NCI-H345 (cell line): ENCODE measurements around the gene CCNYL1.
A peak's percentile ranks its signal among the peaks of the same experiment; 100 is the strongest.

Source experiments
- DNase-seq: peaks from one replicate; lab custom pipeline; 2025; lab: John Stamatoyannopoulos, UW

The CCNYL1 gene

GRCh38 chr2:207791579-207792243 is 80.3 kb downstream of the CCNYL1 start:
- no peak for DNase-seq

DNA sequence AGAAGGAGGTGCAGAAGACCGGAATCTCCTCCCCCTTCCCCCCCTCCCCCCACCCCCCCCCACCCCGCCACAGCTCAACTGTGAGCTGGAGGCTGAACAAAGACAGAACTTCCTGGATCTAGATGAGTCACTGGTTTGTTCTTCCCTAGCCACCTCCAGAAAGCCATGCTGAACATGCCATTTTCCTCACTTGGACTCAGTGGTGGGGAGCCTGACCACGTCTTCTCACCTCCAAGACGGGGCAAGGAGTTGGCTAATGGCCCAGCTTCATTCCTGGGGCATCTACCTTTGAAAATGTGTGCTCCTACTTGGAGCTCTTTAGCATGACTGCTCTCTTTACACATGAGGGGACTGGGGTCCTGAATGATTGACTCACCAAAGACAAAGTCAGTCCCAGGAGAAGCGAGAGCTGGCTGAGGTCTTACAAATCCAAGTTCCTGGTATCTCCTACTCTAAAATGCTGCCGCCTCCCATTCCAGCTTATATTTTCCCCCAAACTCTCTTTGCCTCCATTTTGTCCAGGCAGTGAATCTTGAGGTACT is 80.9 kb downstream of the CCNYL1 start:
- no peak for DNase-seq

DNA sequence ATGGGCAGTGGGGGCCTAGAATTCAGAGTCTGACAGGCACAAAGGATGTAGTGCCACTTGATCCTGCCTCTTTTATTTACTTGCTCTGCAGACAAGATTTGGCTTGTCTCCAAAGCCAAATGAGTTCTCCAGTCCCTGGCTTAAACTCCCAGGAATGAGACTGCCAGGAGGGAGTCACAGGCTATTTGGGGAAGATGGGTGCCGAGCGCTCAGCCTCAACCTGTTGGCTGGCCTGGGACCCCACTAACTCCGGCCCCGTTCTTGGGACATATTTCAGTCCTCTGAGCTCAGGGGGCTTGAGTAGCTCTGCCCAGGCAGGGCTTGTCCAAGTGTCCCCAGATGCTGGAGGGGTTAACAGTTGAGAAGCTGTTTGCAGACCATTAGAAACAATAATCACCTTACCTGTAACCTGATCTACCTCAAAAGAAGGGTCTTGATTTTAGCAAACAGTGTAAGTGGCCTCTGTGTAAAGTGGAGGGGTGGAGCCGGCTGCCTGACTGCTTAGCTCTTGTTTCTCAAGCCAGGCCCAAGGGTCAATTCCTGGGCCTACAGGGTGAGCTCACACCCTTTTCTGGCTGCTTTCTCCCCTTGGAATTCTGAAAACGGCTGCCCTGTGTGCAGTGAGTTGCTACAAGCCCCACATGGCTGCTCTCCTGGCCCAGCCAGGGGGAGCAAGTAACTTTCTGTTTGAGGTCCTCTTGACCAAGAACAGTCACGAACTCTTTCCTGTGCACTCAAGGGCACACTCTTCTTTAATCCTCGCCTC is 85.3 kb downstream of the CCNYL1 start:
- peak; percentile 88 for DNase-seq

DNA sequence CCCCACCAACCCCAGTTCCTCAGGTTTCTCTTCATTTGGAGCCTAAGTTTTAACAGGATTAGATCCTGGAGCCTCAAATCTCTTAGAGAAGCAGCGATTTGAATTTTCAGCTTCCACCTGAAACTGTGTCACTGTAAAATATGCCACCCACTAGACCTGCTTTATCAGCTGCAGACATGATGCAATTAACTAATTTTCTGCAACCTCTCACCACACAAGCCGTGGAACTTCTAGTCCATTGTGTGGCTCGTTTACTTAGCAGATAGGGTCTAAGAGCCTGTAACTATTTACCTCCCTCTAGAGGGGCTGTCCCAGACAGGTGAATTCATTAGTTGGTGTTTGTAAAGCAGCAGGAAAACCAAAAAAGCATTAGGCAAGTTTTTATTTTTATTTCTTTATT is 89.8 kb downstream of the CCNYL1 start:
- peak; percentile 58 for DNase-seq

- DNase-seq: no peak
Measured at GRCh38 chr2:207802650-207803049, 91.2 kb downstream of the CCNYL1 start.
